Breast epithelium (tissue), 3 donors: ENCODE results near the gene MAPT.

ENCODE experiments used
- CTCF ChIP-seq, 3 donors: fragments of 450-650 bp; IDR thresholded peaks; one replicate each; pipeline ENCODE4 v1.5.1; 2016 to 2017; ENCODE audit warnings: antibody characterized with exemption in 3 of 3, mild to moderate bottlenecking in 3 of 3, moderate library complexity in 3 of 3
- POLR2AphosphoS5 ChIP-seq, 3 donors: sonication (generic); formaldehyde crosslinking; IDR thresholded peaks; one replicate each; pipeline ENCODE4 v1.6.1; 2017; ENCODE audit warnings: antibody characterized with exemption in 3 of 3

DNA sequence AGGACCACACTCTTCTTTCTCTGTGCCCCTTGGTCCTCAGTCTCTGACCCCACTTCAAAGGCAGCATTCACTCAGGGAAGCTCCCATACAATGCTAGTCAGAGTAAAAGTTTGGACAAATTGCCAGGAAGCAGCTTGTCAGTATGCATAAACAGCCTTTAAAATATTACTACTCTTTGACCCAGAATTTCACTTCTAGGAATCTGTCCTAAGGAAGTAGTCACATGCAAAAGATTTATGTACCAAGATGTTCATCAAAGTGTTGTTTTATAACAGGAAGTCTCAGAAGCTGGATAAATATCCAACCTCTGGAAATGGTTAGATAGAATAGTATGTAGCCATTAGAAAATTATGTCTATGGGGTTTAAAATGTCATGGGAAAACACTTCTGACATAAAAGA, 31.0 kb downstream of the MAPT start:
- TF ChIP-seq POLR2AphosphoS5 (IDR thresholded peaks at IDR 0.05): no peak
- TF ChIP-seq CTCF (IDR thresholded peaks at IDR 0.05): no peak
